Kasumi-1 (cell line): Measurements from ENCODE around the gene SH3BP1.
"Not testable (repeated sequence)": the region's sequence is repeated elsewhere in the genome, so short reads cannot be mapped to it uniquely, and the experiment has no call there.

ENCODE experiments used
- DNase-seq, 2 experiments: peaks; one replicate each; lab custom pipeline; 2025; lab: John Stamatoyannopoulos, UW

The SH3BP1 gene

GRCh38 chr22:37679670-37680069 is 40.2 kb downstream of the SH3BP1 start:
- no peak for DNase-seq

GRCh38 chr22:37680191-37680851 is 40.9 kb downstream of the SH3BP1 start:
- no peak for DNase-seq

- peak; percentile 42 to 59 for DNase-seq
These were observed 41.5 kb downstream of the SH3BP1 start for GRCh38 chr22:37681001-37681424.

DNA sequence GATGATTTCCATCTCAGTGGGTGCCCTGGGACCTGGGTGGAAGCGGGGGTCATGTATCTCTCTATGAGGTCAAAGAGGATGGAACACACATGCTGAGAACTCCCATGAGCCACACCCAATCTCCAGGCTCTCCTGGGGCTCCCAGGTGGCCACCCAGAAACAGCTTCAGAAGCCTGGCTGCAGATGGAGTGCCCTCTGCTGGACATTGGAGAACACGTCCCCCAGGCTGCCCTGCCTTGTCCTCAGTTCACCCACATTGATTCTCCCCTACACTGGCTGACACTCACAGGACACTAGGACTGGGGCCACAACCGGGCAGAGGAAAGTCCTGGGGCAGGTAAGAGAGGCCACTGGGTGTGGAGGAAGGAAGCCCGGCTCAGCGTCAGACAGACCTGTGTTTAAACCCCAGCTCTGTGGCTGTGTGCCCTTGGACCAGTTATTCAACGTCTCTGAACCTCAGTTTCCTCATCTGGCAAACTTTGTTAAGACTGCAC is 42.1 kb downstream of the SH3BP1 start:
- peak; percentile 73 to 81 for DNase-seq

DNA sequence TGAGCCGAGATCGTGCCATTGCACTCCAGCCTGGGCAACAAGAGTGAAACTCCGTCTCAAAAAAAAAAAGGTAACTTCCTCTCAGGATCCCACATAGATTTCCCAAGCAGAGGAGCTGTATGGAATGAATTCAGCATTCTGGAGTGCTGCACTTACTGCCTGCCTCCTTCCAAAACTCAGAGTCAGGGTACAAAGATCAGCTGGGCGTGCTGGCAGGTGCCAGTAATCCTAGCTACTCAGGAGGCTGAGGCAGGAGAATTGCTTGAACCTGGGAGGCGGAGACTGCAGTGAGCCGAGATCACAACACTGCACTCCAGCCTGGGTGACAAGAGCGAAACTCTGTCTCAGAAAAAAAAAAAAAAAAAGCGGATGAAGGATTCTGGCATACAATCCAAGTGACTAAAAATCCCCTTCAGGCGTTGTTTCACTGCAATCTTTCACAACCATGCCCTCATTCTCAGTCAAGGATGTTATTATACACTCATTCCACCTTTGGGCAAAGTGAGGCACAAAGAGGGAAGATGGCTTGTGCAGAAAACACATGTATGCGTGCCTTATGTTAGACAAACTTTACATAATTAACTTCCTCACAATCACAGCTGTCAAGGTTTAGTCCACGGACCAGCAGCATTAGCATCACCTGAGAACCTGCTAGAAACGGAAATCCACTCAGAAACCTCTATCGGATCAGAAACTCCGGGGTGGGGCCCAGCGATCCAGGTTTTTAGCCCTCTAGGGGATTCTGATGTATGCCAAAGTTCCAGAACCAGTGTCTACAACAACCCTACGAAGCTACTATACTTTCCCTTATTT is 45.5 kb downstream of the SH3BP1 start:
- no peak for DNase-seq

- peak; percentile 94 to 95 for DNase-seq
These were observed 46.8 kb downstream of the SH3BP1 start, which contains the start of gene NOL12 for GRCh38 chr22:37686002-37686982. TSS of gene NOL12 (plus strand) at chr22:37686343. CDS start at chr22:37686393, 50 bp downstream.

DNA sequence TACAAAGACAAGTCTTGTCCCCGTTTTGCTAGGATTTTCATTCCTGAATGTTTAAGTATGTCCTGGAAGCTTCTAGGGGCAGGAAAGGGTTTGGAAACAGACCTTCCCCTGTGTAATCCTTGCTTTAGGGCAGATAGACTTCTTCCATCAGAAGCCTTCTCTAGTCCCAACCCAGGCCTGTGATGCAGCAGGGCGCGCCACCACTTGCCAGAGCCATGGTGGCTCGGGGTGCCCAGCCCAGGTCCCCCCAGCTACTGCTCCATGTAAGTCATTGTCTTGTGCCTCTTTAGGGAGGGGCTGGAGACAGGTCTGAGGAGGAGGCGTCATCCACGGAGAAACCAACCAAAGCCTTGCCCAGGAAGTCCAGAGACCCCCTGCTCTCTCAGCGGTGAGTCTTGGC is 50.9 kb downstream of the SH3BP1 start:
- DNase-seq: no peak

GRCh38 chr22:37690901-37691504 is 51.5 kb downstream of the SH3BP1 start:
- DNase-seq: no peak

- no peak for DNase-seq
These were observed 53.3 kb downstream of the SH3BP1 start for GRCh38 chr22:37692627-37693285.

GRCh38 chr22:37694131-37694530 is 54.7 kb downstream of the SH3BP1 start:
- DNase-seq: not testable (repeated sequence)

DNA sequence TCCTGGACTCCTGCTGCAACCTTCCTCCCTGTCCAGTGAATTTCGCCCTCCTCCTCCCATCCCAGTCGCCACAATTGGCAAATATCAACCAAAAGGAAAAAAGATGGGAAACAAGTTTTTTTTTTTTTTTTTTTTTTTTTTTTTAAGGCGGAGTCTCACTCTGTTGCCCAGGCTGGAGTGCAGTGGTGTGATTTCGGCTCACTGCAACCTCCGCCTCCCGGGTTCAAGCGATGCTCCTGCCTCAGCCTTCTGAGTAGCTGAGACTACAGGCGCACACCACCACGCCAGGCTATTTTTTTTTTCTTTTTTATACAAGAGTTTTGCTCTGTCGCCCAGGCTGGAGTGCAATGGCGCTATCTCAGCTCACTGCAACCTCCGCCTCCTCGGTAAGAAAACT is 56.8 kb downstream of the SH3BP1 start:
- DNase-seq: not testable (repeated sequence)

- no peak for DNase-seq
These were observed 57.4 kb downstream of the SH3BP1 start, which contains the start of gene TRIOBP for GRCh38 chr22:37696657-37697537. TSS of gene TRIOBP (plus strand) at chr22:37697048. CDS start at chr22:37701366, 4,318 bp downstream.

DNA sequence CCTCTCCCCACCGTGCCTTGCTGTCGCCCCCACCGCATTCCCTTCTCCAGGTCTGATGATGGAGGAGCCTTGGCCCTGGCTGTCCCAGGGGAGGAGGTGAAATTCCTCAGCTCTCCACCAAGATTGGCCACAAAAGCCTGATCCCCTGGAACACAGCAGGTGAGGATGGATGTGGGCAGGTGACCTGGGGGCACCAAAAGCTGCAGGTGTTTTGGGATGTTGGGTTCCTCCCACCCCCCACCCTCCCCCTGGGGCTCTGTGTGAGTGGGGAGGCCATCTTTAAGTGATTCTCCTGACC is 58.0 kb downstream of the SH3BP1 start:
- DNase-seq: no peak

DNA sequence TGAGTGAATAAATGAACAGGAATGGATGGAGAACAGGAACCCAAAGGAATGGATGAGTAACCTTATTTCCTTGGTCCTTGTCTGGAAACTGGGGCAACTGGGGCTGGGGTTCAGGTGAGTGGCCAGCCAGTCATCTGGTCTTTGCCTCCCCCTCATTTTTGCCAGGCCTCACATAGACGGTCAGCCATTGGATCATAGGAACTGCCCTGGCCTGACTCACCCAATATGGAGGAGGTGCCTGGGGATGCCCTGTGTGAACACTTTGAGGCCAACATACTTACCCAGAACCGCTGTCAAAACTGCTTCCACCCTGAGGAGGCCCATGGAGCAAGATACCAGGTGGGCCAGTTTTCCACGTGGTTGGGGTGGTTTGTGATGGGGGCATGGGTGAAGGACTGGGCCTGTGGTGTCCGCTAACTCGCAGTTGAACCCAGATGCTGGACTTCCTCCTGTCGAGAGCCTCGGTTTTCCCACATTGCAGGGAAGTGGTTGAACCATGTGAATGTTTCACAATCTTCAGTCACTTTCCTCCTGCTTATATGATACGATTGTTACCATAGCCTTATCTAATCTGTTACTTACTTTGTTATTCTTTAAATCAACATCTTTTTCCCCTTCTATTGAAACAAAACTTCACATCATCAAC is 61.8 kb downstream of the SH3BP1 start:
- DNase-seq: peak; percentile 19 to 57

DNA sequence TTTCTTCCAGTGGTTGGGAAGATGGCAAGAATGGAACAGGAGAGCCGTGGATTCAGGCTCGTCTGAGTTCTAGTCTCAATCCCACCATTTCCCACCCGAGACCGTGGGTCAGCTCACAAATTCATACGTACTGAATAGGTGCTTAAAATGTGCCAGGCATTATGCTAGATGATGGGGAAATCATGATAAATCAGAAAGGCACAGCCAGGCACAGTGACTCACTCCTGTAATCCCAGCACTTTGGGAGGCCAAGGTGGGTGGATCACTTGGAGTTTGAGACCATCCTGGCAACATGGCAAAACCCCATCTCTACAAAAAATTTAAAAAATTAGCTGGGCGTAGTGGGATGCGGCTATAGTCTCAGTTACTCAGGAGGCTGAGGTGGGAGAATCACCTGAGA is 64.4 kb downstream of the SH3BP1 start:
- DNase-seq: no peak

GRCh38 chr22:37704645-37705044 is 65.2 kb downstream of the SH3BP1 start:
- DNase-seq: no peak

GRCh38 chr22:37705205-37705604 is 65.7 kb downstream of the SH3BP1 start:
- DNase-seq: no peak
